Superior temporal gyrus (tissue), 1 donor: ENCODE measurements around the gene SLC22A6.

ENCODE experiments used
- DNase-seq: peaks from one replicate; pipeline ENCODE4 v3.0.0-alpha.2; 2016; ENCODE audit errors: extremely low spot score

Gene SLC22A6

GRCh38 chr11:62931499-62932278, 53.1 kb downstream of the SLC22A6 start:
- no peak for DNase-seq

- no peak for DNase-seq
These were observed 54.1 kb downstream of the SLC22A6 start for GRCh38 chr11:62930666-62931065.

GRCh38 chr11:62930157-62930556, 54.6 kb downstream of the SLC22A6 start:
- peak; percentile 8 for DNase-seq

- DNase-seq: no peak
These were observed 56.8 kb downstream of the SLC22A6 start for GRCh38 chr11:62928011-62928410.

GRCh38 chr11:62926680-62927455, 57.9 kb downstream of the SLC22A6 start:
- no peak for DNase-seq
